HepG2 (cell line): ENCODE measurements around the gene SEC24A. TPM values are rescaled to one million over a fixed set of nuclear protein-coding genes. Genes with fewer than 3 reads are reported as not detected.

Source experiments
- ARNT2 ChIP-seq: sonication (generic); formaldehyde crosslinking; IDR thresholded peaks from 2 replicates; pipeline ENCODE4 v1.8.0; 2022; ENCODE audit warnings: mild to moderate bottlenecking, low read depth, missing genetic modification reagents, moderate library complexity
- HMG20B ChIP-seq: conservative IDR thresholded peaks from 2 replicates; pipeline ENCODE4 v1.6.1; 2016; ENCODE audit warnings: missing genetic modification reagents, missing compliant biosample characterization
- HNRNPK ChIP-seq: fragments of 200-400 bp; formaldehyde crosslinking; IDR thresholded peaks from 2 replicates; pipeline ENCODE4 v1.6.1; 2018; ENCODE audit warnings: low read length, low read depth, moderate library complexity, mild to moderate bottlenecking; ENCODE audit not compliant: poor library complexity, severe bottlenecking
- KDM4B ChIP-seq: sonication (generic); formaldehyde crosslinking; IDR thresholded peaks from 2 replicates; pipeline ENCODE4 v1.4.0; 2020; ENCODE audit warnings: missing genetic modification reagents
- MLLT10 ChIP-seq: sonication (generic); formaldehyde crosslinking; IDR thresholded peaks from 2 replicates; pipeline ENCODE4 v1.4.0; 2020; ENCODE audit warnings: missing genetic modification reagents
- MYPOP ChIP-seq: sonication (generic); formaldehyde crosslinking; IDR thresholded peaks from 2 replicates; pipeline ENCODE4 v1.8.1; 2023; ENCODE audit warnings: mild to moderate bottlenecking, moderate library complexity, missing genetic modification reagents
- NFKBIZ ChIP-seq: IDR thresholded peaks from 2 replicates; pipeline ENCODE4 v1.6.1; 2018; ENCODE audit warnings: missing genetic modification reagents, missing compliant biosample characterization
- PAWR ChIP-seq: sonication (generic); formaldehyde crosslinking; IDR thresholded peaks from 2 replicates; pipeline ENCODE4 v1.4.0; 2020; ENCODE audit warnings: missing genetic modification reagents, mild to moderate bottlenecking, borderline replicate concordance
- SMC3 ChIP-seq: IDR thresholded peaks from 2 replicates; pipeline ENCODE4 v1.6.1; 2011; ENCODE audit warnings: low read length, improper control_type of control experiment
- TAF15 ChIP-seq: fragments of 200-400 bp; formaldehyde crosslinking; IDR thresholded peaks from one replicate; pipeline ENCODE4 v1.6.1; 2018; ENCODE audit warnings: mild to moderate bottlenecking, low read depth, low read length; ENCODE audit not compliant: poor library complexity, severe bottlenecking
- TEAD2 ChIP-seq: sonication (generic); formaldehyde crosslinking; IDR thresholded peaks from 2 replicates; pipeline ENCODE4 v1.9.0; 2021; ENCODE audit warnings: missing genetic modification reagents
- ZBTB14 ChIP-seq: sonication (generic); formaldehyde crosslinking; IDR thresholded peaks from 2 replicates; pipeline ENCODE4 v1.4.0; 2020; ENCODE audit warnings: missing genetic modification reagents
- ZBTB2 ChIP-seq: sonication (generic); formaldehyde crosslinking; IDR thresholded peaks from 2 replicates; pipeline ENCODE4 v1.8.0; 2022; ENCODE audit warnings: low read depth, missing genetic modification reagents
- ZBTB20 ChIP-seq: sonication (generic); formaldehyde crosslinking; IDR thresholded peaks from 2 replicates; pipeline ENCODE4 v1.8.1; 2023; ENCODE audit warnings: missing genetic modification reagents, low read depth, mild to moderate bottlenecking, borderline replicate concordance
- ZBTB33 ChIP-seq: sonication (generic); formaldehyde crosslinking; IDR thresholded peaks from 2 replicates; pipeline ENCODE4 v1.4.0; 2020; ENCODE audit warnings: missing genetic modification reagents
- ZFP62 ChIP-seq: sonication (generic); formaldehyde crosslinking; IDR thresholded peaks from 2 replicates; pipeline ENCODE4 v1.4.0; 2020; ENCODE audit warnings: missing genetic modification reagents
- ZNF296 ChIP-seq: sonication (generic); formaldehyde crosslinking; conservative IDR thresholded peaks from 2 replicates; pipeline ENCODE4 v1.5.0; 2020; ENCODE audit warnings: mild to moderate bottlenecking, missing genetic modification reagents
- ZNF549 ChIP-seq: sonication (generic); formaldehyde crosslinking; IDR thresholded peaks from 2 replicates; pipeline ENCODE4 v1.5.0; 2020; ENCODE audit warnings: missing genetic modification reagents
- ZNF598 ChIP-seq: sonication (generic); formaldehyde crosslinking; IDR thresholded peaks from 2 replicates; pipeline ENCODE4 v1.5.1; 2020; ENCODE audit warnings: mild to moderate bottlenecking, missing genetic modification reagents, borderline replicate concordance
- ZNF839 ChIP-seq: sonication (generic); formaldehyde crosslinking; IDR thresholded peaks from 2 replicates; pipeline ENCODE4 v1.4.0; 2020; ENCODE audit warnings: missing genetic modification reagents, mild to moderate bottlenecking, borderline replicate concordance
- polyA plus RNA-seq, 8 experiments: library from polyadenylated mRNA; depleted of rRNA in 3 of 8; stranded (reverse) in 7 of 8; unstranded in 1 of 8; fragments of >200 nt; fragmentation: Illumina TruSeq in 4 of 8; extraction: Trizol in 4 of 8; gene quantifications; 2 replicates each; pipeline versions ENCODE4 v1.2.1 to v1.2.3, GENCODE V29; 2011 to 2016; ENCODE audit warnings: low read depth in 4 of 8, missing spikeins in 1 of 8, mixed read lengths in 1 of 8; ENCODE audit not compliant: insufficient read depth in 1 of 8
- total RNA-seq, 5 experiments: library from RNA; depleted of rRNA; stranded (reverse); fragments of >200 nt; fragmentation: Illumina TruSeq; extraction: Trizol; gene quantifications; 2 replicates each; pipeline ENCODE4 v1.2.3, GENCODE V29; 2016; ENCODE audit warnings: low read depth in 1 of 5
- TF ChIP-seq, protein P1 (sequence below), 2 experiments: sonication (generic) in 1 of 2; formaldehyde crosslinking in 1 of 2; IDR thresholded peaks; 2 replicates each; pipeline versions ENCODE4 v1.4.0 to v1.6.1; 2018 to 2020; ENCODE audit warnings: missing genetic modification reagents in 2 of 2, borderline replicate concordance in 1 of 2, low read depth in 1 of 2, mild to moderate bottlenecking in 1 of 2, missing biosample characterization in 1 of 2

Gene SEC24A
- total and polyA plus RNA-seq, 2 of the 13 experiments (the other 11 are each of a cell fraction or from before 2014, with no cell fraction given), result 30.5 to 56.8 TPM

- peak; percentile 72 for TF ChIP-seq ZBTB33 (CRISPR knock-in tag)
- TF ChIP-seq HMG20B, result no peak; the same call in 1 of the 2 replicates
- peak; percentile 45 for TF ChIP-seq HNRNPK
- TF ChIP-seq KDM4B (CRISPR knock-in tag), result peak; percentile 88; the same call in 1 of the 2 replicates
- peak; percentile 55; the same call in 1 of the 2 replicates for TF ChIP-seq ZBTB20
- TF ChIP-seq MLLT10 (CRISPR knock-in tag), result no peak
- peak; percentile 63 for TF ChIP-seq ZNF296
- 0 out of 2 replicates have a peak, but pooled peaks have one; percentile 59 for TF ChIP-seq ZNF839 (CRISPR knock-in tag)
- TF ChIP-seq TEAD2 (CRISPR knock-in tag), result no peak
- peak; percentile 65; the same call in 1 of the 2 replicates for TF ChIP-seq ZBTB2
- no peak for TF ChIP-seq ZFP62 (CRISPR knock-in tag)
- TF ChIP-seq SMC3, result no peak
- TF ChIP-seq ARNT2 (CRISPR knock-in tag), result peak; percentile 93
- peak; percentile 73 for TF ChIP-seq ZBTB14
- TF ChIP-seq ZNF598 (CRISPR knock-in tag), result peak; percentile 80; the same call in 1 of the 2 replicates
- no peak for TF ChIP-seq ZNF549 (CRISPR knock-in tag)
- TF ChIP-seq, protein P1, sequence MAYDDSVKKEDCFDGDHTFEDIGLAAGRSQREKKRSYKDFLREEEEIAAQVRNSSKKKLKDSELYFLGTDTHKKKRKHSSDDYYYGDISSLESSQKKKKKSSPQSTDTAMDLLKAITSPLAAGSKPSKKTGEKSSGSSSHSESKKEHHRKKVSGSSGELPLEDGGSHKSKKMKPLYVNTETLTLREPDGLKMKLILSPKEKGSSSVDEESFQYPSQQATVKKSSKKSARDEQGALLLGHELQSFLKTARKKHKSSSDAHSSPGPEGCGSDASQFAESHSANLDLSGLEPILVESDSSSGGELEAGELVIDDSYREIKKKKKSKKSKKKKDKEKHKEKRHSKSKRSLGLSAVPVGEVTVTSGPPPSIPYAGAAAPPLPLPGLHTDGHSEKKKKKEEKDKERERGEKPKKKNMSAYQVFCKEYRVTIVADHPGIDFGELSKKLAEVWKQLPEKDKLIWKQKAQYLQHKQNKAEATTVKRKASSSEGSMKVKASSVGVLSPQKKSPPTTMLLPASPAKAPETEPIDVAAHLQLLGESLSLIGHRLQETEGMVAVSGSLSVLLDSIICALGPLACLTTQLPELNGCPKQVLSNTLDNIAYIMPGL (CRISPR knock-in tag; IDR thresholded peaks at IDR 0.05; ENCODE audit: borderline replicate concordance in 1 of 2, low read depth in 1 of 2), result peak; percentile 93 to 98
- 0 out of 2 replicates have a peak, but pooled peaks have one; percentile 20 for TF ChIP-seq NFKBIZ
- no peak for TF ChIP-seq TAF15
- TF ChIP-seq PAWR (CRISPR knock-in tag), result 0 out of 2 replicates have a peak, but pooled peaks have one; percentile 32
- TF ChIP-seq MYPOP, result peak; percentile 86
Observed at GRCh38 chr5:134758504-134759341, 110.1 kb downstream of the SEC24A start, which contains the start of gene DDX46 (continued).
